Endothelial cell of umbilical vein (primary cell): ENCODE measurements around the gene USH1G. TPM values are rescaled to one million over a fixed set of nuclear protein-coding genes. Genes with fewer than 3 reads are reported as not detected.

Experiments used
- BruUV-seq: library from RNA; stranded (reverse); fragments of 400-500 nt; replicated peaks from 2 replicates; lab custom pipeline; 2021; lab: Mats Ljungman, UMichigan
- CTCF ChIA-PET: fragments of 300-600, 350-600 bp; sonication (Branson Sonifier 250); formaldehyde crosslinking; loops from one replicate; lab custom pipeline; 2021; ENCODE audit warnings: antibody characterized with exemption, inconsistent platforms; lab: Charles Lee
- POLR2A ChIA-PET: fragments of 300-600, 350-600 bp; sonication (Branson Sonifier 250); formaldehyde crosslinking; loops from one replicate; lab custom pipeline; 2021; ENCODE audit warnings: antibody characterized with exemption, inconsistent platforms; lab: Charles Lee
- DNase-seq: peaks from one replicate; pipeline ENCODE4 v3.0.0-alpha.2; 2011; ENCODE audit warnings: low read depth, low spot score
- FAIRE-seq: peaks from 2 replicates; lab custom pipeline; 2011; peaks lifted over from hg19 to GRCh38; lab: Jason Lieb, UNC
- H2AFZ ChIP-seq: 2 replicates; pipeline ENCODE4 v1.6.0; 2012; ENCODE audit warnings: low read depth, low read length, control low read depth, inconsistent platforms
- H3K27ac ChIP-seq: 2 replicates; pipeline ENCODE4 v1.5.1; 2011; ENCODE audit warnings: low read depth, mild to moderate bottlenecking, control low read depth, low read length, moderate library complexity; ENCODE audit not compliant: insufficient read depth
- H3K27me3 ChIP-seq, 2 experiments: 2 replicates each; pipeline versions ENCODE4 v1.6.0 to v1.6.1; 2011; ENCODE audit warnings: low read length in 2 of 2, mixed read lengths in 1 of 2; ENCODE audit not compliant: control insufficient read depth in 2 of 2, insufficient read depth in 2 of 2
- H3K36me3 ChIP-seq, 2 experiments: 2 replicates in 1 of 2; 3 replicates in 1 of 2; pipeline ENCODE4 v1.5.1; 2011; ENCODE audit warnings: low read length in 2 of 2, mild to moderate bottlenecking in 1 of 2, moderate library complexity in 1 of 2; ENCODE audit not compliant: control insufficient read depth in 2 of 2, insufficient read depth in 2 of 2; ENCODE audit errors: extremely low read depth in 1 of 2
- H3K4me1 ChIP-seq: 3 replicates; pipeline ENCODE4 v1.5.1; 2011; ENCODE audit warnings: mild to moderate bottlenecking, low read length; ENCODE audit not compliant: control insufficient read depth, insufficient read depth; ENCODE audit errors: extremely low read depth
- H3K4me2 ChIP-seq: 2 replicates; pipeline ENCODE4 v1.6.1; 2011; ENCODE audit warnings: low read length, control low read depth, mixed read lengths; ENCODE audit not compliant: insufficient read depth
- H3K4me3 ChIP-seq, 3 experiments: fragments of 200-600 bp in 1 of 3; sonication (generic), shearing (Covaris generic) in 1 of 3; replicated peaks in 1 of 3; 2 replicates each; pipeline ENCODE4 v1.5.1; 2011 to 2016; ENCODE audit warnings: control low read depth in 3 of 3, low read length in 3 of 3, mild to moderate bottlenecking in 2 of 3, inconsistent platforms in 1 of 3, low read depth in 1 of 3, moderate library complexity in 1 of 3; ENCODE audit not compliant: insufficient read depth in 1 of 3
- H3K79me2 ChIP-seq: 2 replicates; pipeline ENCODE4 v1.6.0; 2012; ENCODE audit warnings: low read length, inconsistent platforms; ENCODE audit not compliant: control insufficient read depth, insufficient read depth
- H3K9ac ChIP-seq: replicated peaks from 2 replicates; pipeline ENCODE3; 2011; ENCODE audit warnings: low read length, control low read depth; ENCODE audit not compliant: insufficient read depth; ENCODE audit errors: extremely low read depth
- H3K9me1 ChIP-seq: replicated peaks from 3 replicates; pipeline ENCODE4 v1.6.0; 2011; ENCODE audit warnings: mild to moderate bottlenecking, low read length; ENCODE audit not compliant: control insufficient read depth, insufficient read depth; ENCODE audit errors: extremely low read depth
- H3K9me3 ChIP-seq: replicated peaks from 2 replicates; pipeline ENCODE4 v1.5.1; 2012; ENCODE audit warnings: low read length, inconsistent platforms; ENCODE audit not compliant: control insufficient read depth, insufficient read depth
- H4K20me1 ChIP-seq: replicated peaks from 2 replicates; pipeline ENCODE3; 2011; ENCODE audit warnings: mild to moderate bottlenecking, low read length; ENCODE audit not compliant: control insufficient read depth, insufficient read depth; ENCODE audit errors: extremely low read depth
- CTCF ChIP-seq, 2 donors: IDR thresholded peaks; 1 replicate in 1 of 2; 2 replicates in 1 of 2; pipeline ENCODE4 v1.5.1; 2011; ENCODE audit warnings: low read length in 2 of 2, mild to moderate bottlenecking in 2 of 2, moderate library complexity in 2 of 2, control low read depth in 1 of 2, inconsistent platforms in 1 of 2, low read depth in 1 of 2; ENCODE audit not compliant: insufficient read depth in 1 of 2; ENCODE audit errors: extremely low read depth in 1 of 2
- EZH2 ChIP-seq: IDR thresholded peaks from 2 replicates; pipeline ENCODE4 v1.6.1; 2012; ENCODE audit warnings: borderline replicate concordance, low read depth, mild to moderate bottlenecking, moderate library complexity, low read length, inconsistent platforms; ENCODE audit not compliant: severe bottlenecking
- FOS ChIP-seq: IDR thresholded peaks from 2 replicates; pipeline ENCODE4 v1.6.1; 2011; ENCODE audit warnings: mild to moderate bottlenecking, low read length, moderate library complexity, borderline replicate concordance; ENCODE audit not compliant: insufficient read depth
- GATA2 ChIP-seq: IDR thresholded peaks from 2 replicates; pipeline ENCODE4 v1.7.0; 2011; ENCODE audit warnings: low read depth, mild to moderate bottlenecking, moderate library complexity, mixed read lengths, low read length; ENCODE audit not compliant: insufficient read length, insufficient read depth
- JUN ChIP-seq: IDR thresholded peaks from 2 replicates; pipeline ENCODE4 v1.6.1; 2011; ENCODE audit warnings: borderline replicate concordance, low read depth; ENCODE audit not compliant: insufficient read length, insufficient read depth
- MAX ChIP-seq: IDR thresholded peaks from 2 replicates; pipeline ENCODE4 v1.6.1; 2011; ENCODE audit not compliant: insufficient read depth, insufficient read length
- MYC ChIP-seq: IDR thresholded peaks from one replicate; pipeline ENCODE4 v1.6.1; 2011; ENCODE audit warnings: mild to moderate bottlenecking, low read depth, low read length
- POLR2A ChIP-seq: IDR thresholded peaks from 2 replicates; pipeline ENCODE4 v1.6.1; 2012; ENCODE audit warnings: low read depth, mild to moderate bottlenecking, control low read depth, low read length
- POLR2AphosphoS5 ChIP-seq: IDR thresholded peaks from 2 replicates; pipeline ENCODE4 v1.6.1; 2012; ENCODE audit warnings: low read depth, mild to moderate bottlenecking, control low read depth, low read length, moderate library complexity; ENCODE audit not compliant: insufficient read depth
- dilution Hi-C: fragments of 300-500 bp; cut with MboI; formaldehyde crosslinking; loops from one replicate; pipeline ENCODE4 v1.15.0; 2019; ENCODE audit warnings: low sequenced_read_pairs; ENCODE audit not compliant: extremely low pct_ligation_motif_present
- intact Hi-C: fragments of 100-400 bp; cut with micrococcal nuclease; formaldehyde crosslinking; loops from one replicate; pipeline ENCODE4 v1.10.0; 2022
- polyA plus RNA-seq, 4 experiments: library from polyadenylated mRNA; depleted of rRNA in 3 of 4; stranded (reverse) in 3 of 4; unstranded in 1 of 4; fragments of >200 nt; gene quantifications; 2 replicates each; pipeline versions ENCODE4 v1.2.1 to v1.2.3, GENCODE V29; 2011 to 2012; ENCODE audit warnings: missing spikeins in 1 of 4
- total RNA-seq: library from RNA; stranded (reverse); gene quantifications from 2 replicates; pipeline ENCODE4 v1.2.3, GENCODE V29; 2021

The USH1G gene
- total and polyA plus RNA-seq, 2 donors (not counting 3 experiments of a cell fraction or from before 2014, with no cell fraction given), result not detected

GRCh38 chr17:74968361-74968780 is 45.3 kb upstream of the USH1G start:
- FAIRE-seq, result no peak
- H3K9me3 ChIP-seq, result no peaks in the 10 kb centered on the region
- ChIA-PET POLR2A (no interaction called here), CTCF (interaction anchor here (1.6 to 6.9 kb wide), 4 partner anchors 6 to 146 kb away, joined by 5 to 63 read pairs (median 10); partner anchors contain the start of gene MRPL58)
- H3K27ac ChIP-seq, result no peak overlapping the region
- H3K27me3 ChIP-seq, result peaks cover 0 to 3% of the 10 kb centered on the region in 2 experiments
- TF ChIP-seq EZH2, result no peak
- dilution Hi-C loops, result no loop called here
- H3K4me3 ChIP-seq, result no peak overlapping the region
- H4K20me1 ChIP-seq, result no peaks in the 10 kb centered on the region
- H2AFZ ChIP-seq, result no peak overlapping the region
- no peak overlapping the region for H3K9ac ChIP-seq
- DNase-seq, result no peak
- no peaks in the 10 kb centered on the region for H3K36me3 ChIP-seq
- H3K79me2 ChIP-seq, result no peaks in the 10 kb centered on the region
- intact Hi-C loops, result no loop called here
- H3K4me2 ChIP-seq, result no peak overlapping the region
- no TSS peak for BruUV-seq
- H3K4me1 ChIP-seq, result peaks cover 17% of the 10 kb centered on the region
- H3K9me1 ChIP-seq, result no peaks in the 10 kb centered on the region

GRCh38 chr17:74964988-74965622 is 42.0 kb upstream of the USH1G start:
- H3K36me3 ChIP-seq, result no peaks in the 10 kb centered on the region
- no peak overlapping the region for H2AFZ ChIP-seq
- intact Hi-C loops, result no loop called here
- no TSS peak for BruUV-seq
- ChIA-PET POLR2A (no interaction called here), CTCF (interaction anchor here (1.3 kb wide), 1 partner anchor 236 kb away, joined by 3 read pairs; no protein-coding TSS in a partner anchor)
- no peak overlapping the region for H3K9ac ChIP-seq
- no peaks in the 10 kb centered on the region for H3K27me3 ChIP-seq
- no peaks in the 10 kb centered on the region for H3K9me1 ChIP-seq
- H4K20me1 ChIP-seq, result no peaks in the 10 kb centered on the region
- FAIRE-seq, result no peak
- DNase-seq, result no peak
- dilution Hi-C loops, result no loop called here
- no peak overlapping the region for H3K4me3 ChIP-seq
- no peak overlapping the region for H3K4me2 ChIP-seq
- no peaks in the 10 kb centered on the region for H3K79me2 ChIP-seq
- no peaks in the 10 kb centered on the region for H3K9me3 ChIP-seq
- no peak for TF ChIP-seq MYC
- no peak for TF ChIP-seq EZH2
- no peak for TF ChIP-seq FOS
- no peak for TF ChIP-seq POLR2AphosphoS5
- no peak for TF ChIP-seq GATA2
- no peak for TF ChIP-seq POLR2A
- no peak for TF ChIP-seq JUN
- no peak for TF ChIP-seq CTCF (IDR thresholded peaks at IDR 0.05; ENCODE audit: extremely low read depth in 1 of 2, insufficient read depth in 1 of 2, low read depth in 1 of 2, low read length in 2 of 2)
- TF ChIP-seq MAX, result no peak
- H3K27ac ChIP-seq, result no peak overlapping the region
- peaks cover under 1% of the 10 kb centered on the region for H3K4me1 ChIP-seq
